ENCODE data around the gene MYH14. TPM values are rescaled to one million over a fixed set of nuclear protein-coding genes. Genes with fewer than 3 reads are reported as not detected.
A peak's percentile ranks its signal among the peaks of the same experiment; 100 is the strongest.
"Not testable (repeated sequence)": the region's sequence is repeated elsewhere in the genome, so short reads cannot be mapped to it uniquely, and the experiment has no call there.

MYH14 gene
- polyA plus RNA-seq, 3 donors, result not detected

GRCh38 chr19:50233308-50233910 is 30.0 kb downstream of the MYH14 start:
- H4K20me1 ChIP-seq (ENCODE audit: insufficient read depth, low read length), result no peaks in the 10 kb centered on the region
- H3K36me3 ChIP-seq (replicated peaks in 1 of 2; ENCODE audit: control insufficient read depth in 1 of 2, insufficient read depth in 2 of 2, low read length in 2 of 2), result no peaks in the 10 kb centered on the region
- H2AFZ ChIP-seq (ENCODE audit: insufficient read depth, low read depth, low read length, poor library complexity, severe bottlenecking), result no peak overlapping the region
- no peak overlapping the region for H3K4me3 ChIP-seq (replicated peaks in 1 of 3; ENCODE audit: low read depth in 2 of 3, low read length in 3 of 3)
- H3K27me3 Mint-ChIP-seq (ENCODE audit: low read depth in 3 of 3), result peaks cover 7 to 42% (median 13%) of the 10 kb centered on the region in 3 donors
- no peaks in the 10 kb centered on the region for H3K36me3 Mint-ChIP-seq
- intact Hi-C loops (cut with micrococcal nuclease), result no loop called here
- no peak overlapping the region for H3K27ac ChIP-seq (ENCODE audit: low read depth in 1 of 2, low read length in 2 of 2)
- no peak for DNase-seq
- H3K27me3 ChIP-seq (ENCODE audit: control insufficient read depth in 2 of 2, insufficient read depth in 2 of 2, low read length in 2 of 2), result peaks cover 0 to 11% of the 10 kb centered on the region in 2 donors
- H3K4me1 ChIP-seq (ENCODE audit: control insufficient read depth in 1 of 2, insufficient read depth in 2 of 2, low read length in 2 of 2), result peaks cover 22 to 23% of the 10 kb centered on the region in 2 donors
- H3K9ac ChIP-seq (ENCODE audit: insufficient read depth, low read length, poor library complexity, severe bottlenecking), result no peak overlapping the region
- WGBS (ENCODE audit: insufficient coverage), result 71% methylated on average over 9 of the region's 23 CpGs
- H3K4me3 Mint-ChIP-seq, result no peak overlapping the region
- peaks cover 25% of the 10 kb centered on the region for H3K4me1 Mint-ChIP-seq
- peak overlapping the region in 2 of 7 donors; percentile 33 to 90 for H3K27ac Mint-ChIP-seq
- H3K4me2 ChIP-seq (replicated peaks; ENCODE audit: extremely low read depth, low read length, poor library complexity, severe bottlenecking), result no peak overlapping the region
- H3K9me3 Mint-ChIP-seq, result peaks cover 0 to 10% (median 0%) of the 10 kb centered on the region in 7 donors
- H3K9me3 ChIP-seq (replicated peaks in 1 of 2; ENCODE audit: control insufficient read depth in 1 of 2, insufficient read depth in 1 of 2, low read length in 2 of 2), result no peaks in the 10 kb centered on the region
- no peak for TF ChIP-seq CTCF (IDR thresholded peaks at IDR 0.05)
- H3K79me2 ChIP-seq (ENCODE audit: insufficient read depth, low read length), result no peaks in the 10 kb centered on the region

GRCh38 chr19:50237493-50237892 is 34.1 kb downstream of the MYH14 start:
- H3K9me3 Mint-ChIP-seq; H3K36me3 Mint-ChIP-seq; H4K20me1 ChIP-seq (ENCODE audit: insufficient read depth, low read length); H3K9me3 ChIP-seq (replicated peaks in 1 of 2; ENCODE audit: control insufficient read depth in 1 of 2, insufficient read depth in 1 of 2, low read length in 2 of 2); H3K27ac ChIP-seq (ENCODE audit: low read depth in 1 of 2, low read length in 2 of 2); H3K4me3 Mint-ChIP-seq; H3K4me3 ChIP-seq (replicated peaks in 1 of 3; ENCODE audit: low read depth in 2 of 3, low read length in 3 of 3); H3K9ac ChIP-seq (ENCODE audit: insufficient read depth, low read length, poor library complexity, severe bottlenecking); H3K36me3 ChIP-seq (replicated peaks in 1 of 2; ENCODE audit: control insufficient read depth in 1 of 2, insufficient read depth in 2 of 2, low read length in 2 of 2); H3K27me3 ChIP-seq (ENCODE audit: control insufficient read depth in 2 of 2, insufficient read depth in 2 of 2, low read length in 2 of 2); intact Hi-C loops (cut with micrococcal nuclease); H3K79me2 ChIP-seq (ENCODE audit: insufficient read depth, low read length); DNase-seq; H3K4me2 ChIP-seq (replicated peaks; ENCODE audit: extremely low read depth, low read length, poor library complexity, severe bottlenecking); H2AFZ ChIP-seq (ENCODE audit: insufficient read depth, low read depth, low read length, poor library complexity, severe bottlenecking): not testable (repeated sequence)
- peaks cover 22 to 23% of the 10 kb centered on the region in 2 donors for H3K4me1 ChIP-seq (ENCODE audit: control insufficient read depth in 1 of 2, insufficient read depth in 2 of 2, low read length in 2 of 2)
- Mint-ChIP-seq H3K27ac (peak overlapping the region in 1 of 7 donors; percentile 50), H3K4me1 (peaks cover 25% of the 10 kb centered on the region), H3K27me3 (ENCODE audit: low read depth in 3 of 3) (peaks cover 5 to 27% (median 22%) of the 10 kb centered on the region in 3 donors)
- WGBS (ENCODE audit: insufficient coverage), result 58% methylated on average over 9 of the region's 11 CpGs

Data from CD14-positive monocyte (primary cell).